HepG2 (cell line): ENCODE results near the gene DNAJB11. TPM values are rescaled to one million over a fixed set of nuclear protein-coding genes. Genes with fewer than 3 reads are reported as not detected.

ENCODE experiments used
- AKAP8 ChIP-seq: sonication (generic); formaldehyde crosslinking; IDR thresholded peaks from 2 replicates; pipeline ENCODE4 v1.5.1; 2020; ENCODE audit warnings: mild to moderate bottlenecking, missing genetic modification reagents
- ATM ChIP-seq: fragments of 450-650 bp; IDR thresholded peaks from 2 replicates; pipeline ENCODE4 v1.7.1; 2017; ENCODE audit warnings: mild to moderate bottlenecking, borderline replicate concordance
- CC2D1A ChIP-seq: sonication (generic); formaldehyde crosslinking; IDR thresholded peaks from 2 replicates; pipeline ENCODE4 v1.8.1; 2023; ENCODE audit warnings: mild to moderate bottlenecking, missing genetic modification reagents
- DNMT3B ChIP-seq: conservative IDR thresholded peaks from 2 replicates; pipeline ENCODE4 v1.6.1; 2016; ENCODE audit warnings: missing biosample characterization, control low read depth
- FOXP1 ChIP-seq, 2 experiments: fragments of 450-650 bp in 1 of 2; IDR thresholded peaks; 2 replicates each; pipeline ENCODE4 v1.6.1; 2017 to 2018; ENCODE audit warnings: antibody characterized with exemption in 1 of 2
- GABPB1 ChIP-seq: IDR thresholded peaks from 2 replicates; pipeline ENCODE4 v1.6.1; 2016; ENCODE audit warnings: mild to moderate bottlenecking, missing genetic modification reagents, moderate library complexity, missing compliant biosample characterization
- GZF1 ChIP-seq: sonication (generic); formaldehyde crosslinking; IDR thresholded peaks from 2 replicates; pipeline ENCODE4 v1.5.1; 2020; ENCODE audit warnings: mild to moderate bottlenecking, missing genetic modification reagents
- HMG20A ChIP-seq: IDR thresholded peaks from 2 replicates; pipeline ENCODE4 v1.6.1; 2016; ENCODE audit warnings: borderline replicate concordance
- HNRNPUL1 ChIP-seq: fragments of 200-400 bp; formaldehyde crosslinking; IDR thresholded peaks from 2 replicates; pipeline ENCODE4 v1.6.1; 2017; ENCODE audit warnings: low read depth, mild to moderate bottlenecking, low read length, moderate library complexity
- KMT2A ChIP-seq: sonication (generic); formaldehyde crosslinking; IDR thresholded peaks from 2 replicates; pipeline ENCODE4 v1.4.0; 2020; ENCODE audit warnings: missing genetic modification reagents
- MAFF ChIP-seq: IDR thresholded peaks from 2 replicates; pipeline ENCODE4 v1.6.1; 2011; ENCODE audit warnings: low read depth, low read length, improper control_type of control experiment
- MIER3 ChIP-seq: IDR thresholded peaks from 2 replicates; pipeline ENCODE4 v1.6.1; 2016; ENCODE audit warnings: missing compliant biosample characterization, borderline replicate concordance
- MYNN ChIP-seq: sonication (generic); formaldehyde crosslinking; IDR thresholded peaks from 2 replicates; pipeline ENCODE4 v1.4.0; 2020; ENCODE audit warnings: mild to moderate bottlenecking, low read depth, missing genetic modification reagents
- RARG ChIP-seq: sonication (generic); formaldehyde crosslinking; IDR thresholded peaks from 2 replicates; pipeline ENCODE4 v1.4.0; 2020; ENCODE audit warnings: low read depth, mild to moderate bottlenecking, missing genetic modification reagents
- REL ChIP-seq: sonication (generic); formaldehyde crosslinking; conservative IDR thresholded peaks from 2 replicates; pipeline ENCODE4 v1.8.0; 2022; ENCODE audit warnings: mild to moderate bottlenecking, missing genetic modification reagents, moderate library complexity
- SAFB2 ChIP-seq: sonication (generic); formaldehyde crosslinking; IDR thresholded peaks from 2 replicates; pipeline ENCODE4 v1.5.1; 2020; ENCODE audit warnings: missing genetic modification reagents, low read depth, mild to moderate bottlenecking, borderline replicate concordance
- SP140L ChIP-seq: sonication (generic); formaldehyde crosslinking; IDR thresholded peaks from 2 replicates; pipeline ENCODE4 v1.4.0; 2020; ENCODE audit warnings: missing genetic modification reagents, borderline replicate concordance
- YEATS2 ChIP-seq: sonication (generic); formaldehyde crosslinking; IDR thresholded peaks from 2 replicates; pipeline ENCODE4 v1.4.0; 2020; ENCODE audit warnings: missing genetic modification reagents, borderline replicate concordance
- ZKSCAN5 ChIP-seq: sonication (generic); formaldehyde crosslinking; IDR thresholded peaks from 2 replicates; pipeline ENCODE4 v1.5.1; 2020; ENCODE audit warnings: mild to moderate bottlenecking, missing genetic modification reagents
- ZNF235 ChIP-seq: sonication (generic); formaldehyde crosslinking; IDR thresholded peaks from 2 replicates; pipeline ENCODE4 v1.8.1; 2023; ENCODE audit warnings: mild to moderate bottlenecking, missing genetic modification reagents, borderline replicate concordance
- ZNF670 ChIP-seq: sonication (generic); formaldehyde crosslinking; IDR thresholded peaks from 2 replicates; pipeline ENCODE4 v1.8.0; 2022; ENCODE audit warnings: mild to moderate bottlenecking, missing genetic modification reagents, borderline replicate concordance
- ZNF678 ChIP-seq: sonication (generic); formaldehyde crosslinking; IDR thresholded peaks from 2 replicates; pipeline ENCODE4 v1.4.0; 2020; ENCODE audit warnings: mild to moderate bottlenecking, missing genetic modification reagents
- ZNF782 ChIP-seq: sonication (generic); formaldehyde crosslinking; IDR thresholded peaks from 2 replicates; pipeline ENCODE4 v1.4.0; 2020; ENCODE audit warnings: missing genetic modification reagents, mild to moderate bottlenecking, borderline replicate concordance
- polyA plus RNA-seq, 8 experiments: library from polyadenylated mRNA; depleted of rRNA in 3 of 8; stranded (reverse) in 7 of 8; unstranded in 1 of 8; fragments of >200 nt; fragmentation: Illumina TruSeq in 4 of 8; extraction: Trizol in 4 of 8; gene quantifications; 2 replicates each; pipeline versions ENCODE4 v1.2.1 to v1.2.3, GENCODE V29; 2011 to 2016; ENCODE audit warnings: low read depth in 4 of 8, missing spikeins in 1 of 8, mixed read lengths in 1 of 8; ENCODE audit not compliant: insufficient read depth in 1 of 8
- total RNA-seq, 5 experiments: library from RNA; depleted of rRNA; stranded (reverse); fragments of >200 nt; fragmentation: Illumina TruSeq; extraction: Trizol; gene quantifications; 2 replicates each; pipeline ENCODE4 v1.2.3, GENCODE V29; 2016; ENCODE audit warnings: low read depth in 1 of 5
- TF ChIP-seq, protein P1 (sequence below): sonication (generic); formaldehyde crosslinking; conservative IDR thresholded peaks from 2 replicates; pipeline ENCODE4 v1.8.1; 2023; ENCODE audit warnings: missing genetic modification reagents
- TF ChIP-seq, protein P2 (sequence below): sonication (generic); formaldehyde crosslinking; conservative IDR thresholded peaks from 2 replicates; pipeline ENCODE4 v1.4.0; 2020; ENCODE audit warnings: missing genetic modification reagents
- TF ChIP-seq, protein P3 (sequence below): sonication (generic); formaldehyde crosslinking; IDR thresholded peaks from 2 replicates; pipeline ENCODE4 v1.5.0; 2020; ENCODE audit warnings: missing genetic modification reagents, mild to moderate bottlenecking, borderline replicate concordance

The DNAJB11 gene
- total and polyA plus RNA-seq, 2 of the 13 experiments (the other 11 are each of a cell fraction or from before 2014, with no cell fraction given), result 41.0 to 132 TPM

DNA sequence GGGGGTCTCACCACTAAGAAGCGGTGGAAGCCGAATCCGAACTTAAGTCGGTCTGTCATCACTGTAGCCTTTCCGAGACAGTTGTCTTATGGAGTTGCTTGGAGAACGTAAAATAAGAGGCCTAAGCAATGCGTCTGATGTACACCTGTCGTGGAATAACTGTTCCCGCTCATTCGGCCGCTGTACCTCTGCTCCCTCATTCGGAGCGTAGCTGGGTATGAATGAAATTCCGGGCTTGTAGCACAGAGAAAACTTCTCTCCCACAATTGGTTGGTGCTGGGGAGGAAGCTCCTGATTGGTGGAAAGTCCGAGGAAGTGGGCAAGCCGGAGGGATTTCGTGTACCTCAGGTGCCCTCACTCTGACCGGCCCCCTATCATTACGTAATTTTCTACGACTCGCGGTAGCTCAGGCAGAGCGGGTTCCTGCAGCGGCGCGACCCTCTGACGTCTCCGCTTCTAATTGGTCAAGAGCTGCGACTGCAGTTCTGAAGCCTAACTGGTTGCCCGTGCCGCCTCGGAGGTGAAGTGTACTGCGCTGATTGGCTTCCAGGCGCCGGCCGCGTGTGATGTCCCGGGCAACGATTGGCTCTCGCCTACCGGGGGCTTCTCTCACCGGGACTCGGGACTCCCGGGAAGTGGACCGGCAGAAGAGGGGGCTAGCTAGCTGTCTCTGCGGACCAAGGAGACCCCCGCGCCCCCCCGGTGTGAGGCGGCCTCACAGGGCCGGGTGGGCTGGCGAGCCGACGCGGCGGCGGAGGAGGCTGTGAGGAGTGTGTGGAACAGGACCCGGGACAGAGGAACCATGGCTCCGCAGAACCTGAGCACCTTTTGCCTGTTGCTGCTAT is at the start of gene DNAJB11 (continued):
- TF ChIP-seq, protein P1, sequence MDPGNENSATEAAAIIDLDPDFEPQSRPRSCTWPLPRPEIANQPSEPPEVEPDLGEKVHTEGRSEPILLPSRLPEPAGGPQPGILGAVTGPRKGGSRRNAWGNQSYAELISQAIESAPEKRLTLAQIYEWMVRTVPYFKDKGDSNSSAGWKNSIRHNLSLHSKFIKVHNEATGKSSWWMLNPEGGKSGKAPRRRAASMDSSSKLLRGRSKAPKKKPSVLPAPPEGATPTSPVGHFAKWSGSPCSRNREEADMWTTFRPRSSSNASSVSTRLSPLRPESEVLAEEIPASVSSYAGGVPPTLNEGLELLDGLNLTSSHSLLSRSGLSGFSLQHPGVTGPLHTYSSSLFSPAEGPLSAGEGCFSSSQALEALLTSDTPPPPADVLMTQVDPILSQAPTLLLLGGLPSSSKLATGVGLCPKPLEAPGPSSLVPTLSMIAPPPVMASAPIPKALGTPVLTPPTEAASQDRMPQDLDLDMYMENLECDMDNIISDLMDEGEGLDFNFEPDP (CRISPR knock-in tag), result no peak
- TF ChIP-seq AKAP8 (no peak), MIER3 (CRISPR knock-in tag) (peak; percentile 76; the same call in 1 of the 2 replicates), FOXP1 (IDR thresholded peaks at IDR 0.05) (no peak), FOXP1 (CRISPR knock-in tag; IDR thresholded peaks at IDR 0.05) (no peak), ZNF678 (no peak), MAFF (no peak), ZNF670 (CRISPR knock-in tag) (no peak), KMT2A (peak; percentile 90), ATM (no peak), ZNF782 (CRISPR knock-in tag) (no peak), YEATS2 (CRISPR knock-in tag) (peak; percentile 95), SAFB2 (CRISPR knock-in tag) (no peak), SP140L (0 out of 2 replicates have a peak, but pooled peaks have one; percentile 54), REL (CRISPR knock-in tag) (no peak), GZF1 (CRISPR knock-in tag) (no peak), ZKSCAN5 (CRISPR knock-in tag) (no peak), DNMT3B (CRISPR knock-in tag) (no peak), CC2D1A (no peak), RARG (CRISPR knock-in tag) (no peak), ZNF235 (CRISPR knock-in tag) (no peak), HMG20A (CRISPR knock-in tag) (peak; percentile 19; the same call in 1 of the 2 replicates), GABPB1 (CRISPR knock-in tag) (peak; percentile 87), HNRNPUL1 (no peak), MYNN (CRISPR knock-in tag) (no peak)
- TF ChIP-seq, protein P2, sequence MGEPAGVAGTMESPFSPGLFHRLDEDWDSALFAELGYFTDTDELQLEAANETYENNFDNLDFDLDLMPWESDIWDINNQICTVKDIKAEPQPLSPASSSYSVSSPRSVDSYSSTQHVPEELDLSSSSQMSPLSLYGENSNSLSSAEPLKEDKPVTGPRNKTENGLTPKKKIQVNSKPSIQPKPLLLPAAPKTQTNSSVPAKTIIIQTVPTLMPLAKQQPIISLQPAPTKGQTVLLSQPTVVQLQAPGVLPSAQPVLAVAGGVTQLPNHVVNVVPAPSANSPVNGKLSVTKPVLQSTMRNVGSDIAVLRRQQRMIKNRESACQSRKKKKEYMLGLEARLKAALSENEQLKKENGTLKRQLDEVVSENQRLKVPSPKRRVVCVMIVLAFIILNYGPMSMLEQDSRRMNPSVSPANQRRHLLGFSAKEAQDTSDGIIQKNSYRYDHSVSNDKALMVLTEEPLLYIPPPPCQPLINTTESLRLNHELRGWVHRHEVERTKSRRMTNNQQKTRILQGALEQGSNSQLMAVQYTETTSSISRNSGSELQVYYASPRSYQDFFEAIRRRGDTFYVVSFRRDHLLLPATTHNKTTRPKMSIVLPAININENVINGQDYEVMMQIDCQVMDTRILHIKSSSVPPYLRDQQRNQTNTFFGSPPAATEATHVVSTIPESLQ (CRISPR knock-in tag), result no peak
- TF ChIP-seq, protein P3, sequence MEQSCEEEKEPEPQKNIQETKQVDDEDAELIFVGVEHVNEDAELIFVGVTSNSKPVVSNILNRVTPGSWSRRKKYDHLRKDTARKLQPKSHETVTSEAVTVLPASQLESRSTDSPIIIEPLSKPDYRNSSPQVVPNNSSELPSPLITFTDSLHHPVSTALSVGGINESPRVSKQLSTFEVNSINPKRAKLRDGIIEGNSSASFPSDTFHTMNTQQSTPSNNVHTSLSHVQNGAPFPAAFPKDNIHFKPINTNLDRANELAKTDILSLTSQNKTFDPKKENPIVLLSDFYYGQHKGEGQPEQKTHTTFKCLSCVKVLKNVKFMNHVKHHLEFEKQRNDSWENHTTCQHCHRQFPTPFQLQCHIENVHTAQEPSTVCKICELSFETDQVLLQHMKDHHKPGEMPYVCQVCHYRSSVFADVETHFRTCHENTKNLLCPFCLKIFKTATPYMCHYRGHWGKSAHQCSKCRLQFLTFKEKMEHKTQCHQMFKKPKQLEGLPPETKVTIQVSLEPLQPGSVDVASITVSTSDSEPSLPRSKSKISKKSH (CRISPR knock-in tag), result no peak
